Stimulated activated naive CD8-positive, alpha-beta T cell treated with anti-CD3 and anti-CD28 coated beads, Interleukin-15, amount 100 ng/mL, for 72 hours (primary cell): ENCODE measurements around the gene CTNS.

Experiments used
- ATAC-seq: fragments of 150-1000 bp; cut with Tn5 transposase; 2 replicates; pipeline ENCODE4 v1.10.0; 2021; ENCODE audit warnings: mild to moderate bottlenecking, moderate library complexity
- DNase-seq, 2 donors: peaks; one replicate each; pipeline ENCODE4 v3.0.0; 2021 to 2022
- H3K27ac Mint-ChIP-seq, 2 donors: one replicate each; pipeline ENCODE4 v1.8.0; 2022; ENCODE audit warnings: mild to moderate bottlenecking in 2 of 2, mixed read lengths in 2 of 2, moderate library complexity in 2 of 2
- H3K27me3 Mint-ChIP-seq: one replicate; pipeline ENCODE4 v1.8.0; 2022; ENCODE audit warnings: mixed read lengths
- H3K4me1 Mint-ChIP-seq: one replicate; pipeline ENCODE4 v1.8.0; 2022; ENCODE audit warnings: mild to moderate bottlenecking, mixed read lengths
- H3K4me3 Mint-ChIP-seq, 2 donors: one replicate each; pipeline ENCODE4 v1.8.0; 2022; ENCODE audit warnings: mild to moderate bottlenecking in 2 of 2, mixed read lengths in 2 of 2, moderate library complexity in 1 of 2
- H3K9me3 Mint-ChIP-seq, 2 donors: one replicate each; pipeline ENCODE4 v1.8.0; 2022; ENCODE audit warnings: mixed read lengths in 2 of 2

CTNS gene

GRCh38 chr17:3663102-3664011 lies 26.8 kb downstream of the CTNS start:
- Mint-ChIP-seq H3K9me3 (no peaks in the 10 kb centered on the region), H3K27ac (no peak overlapping the region), H3K4me1 (peaks cover 15% of the 10 kb centered on the region), H3K27me3 (no peaks in the 10 kb centered on the region), H3K4me3 (no peak overlapping the region)
- no peak for DNase-seq
- no peak for ATAC-seq

- DNase-seq: no peak
- Mint-ChIP-seq H3K4me3 (peak overlapping the region in 1 of 2 donors; percentile 29), H3K27me3 (no peaks in the 10 kb centered on the region), H3K9me3 (no peaks in the 10 kb centered on the region), H3K27ac (no peak overlapping the region), H3K4me1 (peaks cover 32% of the 10 kb centered on the region)
- no peak for ATAC-seq
These were observed 29.3 kb downstream of the CTNS start for GRCh38 chr17:3665834-3666233.

GRCh38 chr17:3666516-3666915 lies 30.0 kb downstream of the CTNS start:
- Mint-ChIP-seq H3K27me3 (no peaks in the 10 kb centered on the region), H3K4me3 (peak overlapping the region in 1 of 2 donors; percentile 29), H3K4me1 (peaks cover 32% of the 10 kb centered on the region), H3K9me3 (no peaks in the 10 kb centered on the region), H3K27ac (no peak overlapping the region)
- no peak for ATAC-seq
- DNase-seq: no peak

GRCh38 chr17:3667366-3668278 lies 31.1 kb downstream of the CTNS start:
- peak overlapping the region; percentile 71 to 87 for H3K27ac Mint-ChIP-seq
- peaks cover 32% of the 10 kb centered on the region for H3K4me1 Mint-ChIP-seq
- ATAC-seq (peak; percentile 8), DNase-seq (no peak)
- H3K27me3 Mint-ChIP-seq: no peaks in the 10 kb centered on the region
- H3K9me3 Mint-ChIP-seq: no peaks in the 10 kb centered on the region
- peak overlapping the region; percentile 92 to 94 for H3K4me3 Mint-ChIP-seq

GRCh38 chr17:3668279-3669084 lies 31.9 kb downstream of the CTNS start, which contains the start of the genes EMC6 and TAX1BP3:
EMC6 (plus strand) TSS chr17:3668812; CDS start chr17:3669147, 335 bp downstream.
TAX1BP3 (minus strand) TSS chr17:3668578; CDS start chr17:3668526, 52 bp downstream.
- Mint-ChIP-seq H3K27ac (peak within 1 kb of the TSS; percentile 93 to 96), H3K9me3 (no peaks in the 10 kb centered on the region), H3K4me3 (peak within 1 kb of the TSS; percentile 92 to 94), H3K27me3 (no peaks in the 10 kb centered on the region), H3K4me1 (peaks cover 32% of the 10 kb centered on the region)
- ATAC-seq: peak; percentile 93
- peak; percentile 98 to 100 for DNase-seq

GRCh38 chr17:3669085-3669347 lies 32.5 kb downstream of the CTNS start:
- Mint-ChIP-seq H3K4me1 (peaks cover 32% of the 10 kb centered on the region), H3K4me3 (peak overlapping the region; percentile 92 to 94), H3K27ac (peak overlapping the region; percentile 93 to 96), H3K9me3 (no peaks in the 10 kb centered on the region), H3K27me3 (no peaks in the 10 kb centered on the region)
- DNase-seq (no peak), ATAC-seq (no peak)

GRCh38 chr17:3669548-3669947 lies 33.0 kb downstream of the CTNS start:
- peak overlapping the region; percentile 93 to 96 for H3K27ac Mint-ChIP-seq
- DNase-seq (no peak), ATAC-seq (no peak)
- peaks cover 32% of the 10 kb centered on the region for H3K4me1 Mint-ChIP-seq
- H3K9me3 Mint-ChIP-seq: no peaks in the 10 kb centered on the region
- H3K27me3 Mint-ChIP-seq: no peaks in the 10 kb centered on the region
- H3K4me3 Mint-ChIP-seq: peak overlapping the region; percentile 92 to 94

GRCh38 chr17:3672571-3672970 lies 36.0 kb downstream of the CTNS start:
- Mint-ChIP-seq H3K9me3 (no peaks in the 10 kb centered on the region), H3K4me1 (peaks cover 20% of the 10 kb centered on the region), H3K27ac (no peak overlapping the region), H3K4me3 (no peak overlapping the region), H3K27me3 (no peaks in the 10 kb centered on the region)
- ATAC-seq (no peak), DNase-seq (no peak)

GRCh38 chr17:3675886-3676285 lies 39.3 kb downstream of the CTNS start:
- no peaks in the 10 kb centered on the region for H3K4me1 Mint-ChIP-seq
- no peaks in the 10 kb centered on the region for H3K9me3 Mint-ChIP-seq
- ATAC-seq: no peak
- H3K27ac Mint-ChIP-seq: peak overlapping the region; percentile 1 to 90
- no peaks in the 10 kb centered on the region for H3K27me3 Mint-ChIP-seq
- DNase-seq: no peak
- no peak overlapping the region for H3K4me3 Mint-ChIP-seq

- Mint-ChIP-seq H3K27me3 (no peaks in the 10 kb centered on the region), H3K27ac (peak overlapping the region in 1 of 2 donors; percentile 42), H3K9me3 (no peaks in the 10 kb centered on the region), H3K4me3 (no peak overlapping the region), H3K4me1 (peaks cover 15% of the 10 kb centered on the region)
- no peak for ATAC-seq
- DNase-seq: no peak
These were observed 41.7 kb downstream of the CTNS start for GRCh38 chr17:3678095-3678820.

- Mint-ChIP-seq H3K4me3 (no peak overlapping the region), H3K4me1 (peaks cover 22% of the 10 kb centered on the region), H3K9me3 (no peaks in the 10 kb centered on the region), H3K27me3 (no peaks in the 10 kb centered on the region), H3K27ac (no peak overlapping the region)
- ATAC-seq (no peak), DNase-seq (no peak)
These were observed 42.4 kb downstream of the CTNS start for GRCh38 chr17:3678821-3679530.

- Mint-ChIP-seq H3K9me3 (no peaks in the 10 kb centered on the region), H3K27ac (no peak overlapping the region), H3K4me3 (no peak overlapping the region), H3K4me1 (peaks cover 22% of the 10 kb centered on the region), H3K27me3 (no peaks in the 10 kb centered on the region)
- DNase-seq: no peak
- ATAC-seq: no peak
These were observed 43.1 kb downstream of the CTNS start for GRCh38 chr17:3679531-3680126.

- Mint-ChIP-seq H3K4me3 (no peak overlapping the region), H3K9me3 (no peaks in the 10 kb centered on the region), H3K27ac (no peak overlapping the region), H3K4me1 (peaks cover 22% of the 10 kb centered on the region), H3K27me3 (no peaks in the 10 kb centered on the region)
- DNase-seq (no peak), ATAC-seq (no peak)
These were observed 44.5 kb downstream of the CTNS start for GRCh38 chr17:3681057-3681456.

GRCh38 chr17:3681565-3681964 lies 45.0 kb downstream of the CTNS start:
- H3K4me3 Mint-ChIP-seq: no peak overlapping the region
- DNase-seq (no peak), ATAC-seq (no peak)
- H3K4me1 Mint-ChIP-seq: peaks cover 22% of the 10 kb centered on the region
- no peaks in the 10 kb centered on the region for H3K27me3 Mint-ChIP-seq
- H3K9me3 Mint-ChIP-seq: no peaks in the 10 kb centered on the region
- H3K27ac Mint-ChIP-seq: peak overlapping the region in 1 of 2 donors; percentile 42
